Ishikawa (cell line): ENCODE results near the gene ZNF213.

Source experiments
- CEBPB ChIP-seq: IDR thresholded peaks from 2 replicates; pipeline ENCODE4 v1.6.1; 2012
- EGR1 ChIP-seq: IDR thresholded peaks from 2 replicates; pipeline ENCODE4 v1.6.1; 2012
- EP300 ChIP-seq: IDR thresholded peaks from 2 replicates; pipeline ENCODE4 v1.6.1; 2012; ENCODE audit warnings: borderline replicate concordance
- FOXM1 ChIP-seq: IDR thresholded peaks from 2 replicates; pipeline ENCODE4 v1.6.1; 2012; ENCODE audit warnings: low read depth, borderline replicate concordance
- MAX ChIP-seq: IDR thresholded peaks from 2 replicates; pipeline ENCODE4 v1.6.1; 2012
- RAD21 ChIP-seq: IDR thresholded peaks from 2 replicates; pipeline ENCODE4 v1.6.1; 2012; ENCODE audit warnings: low read depth
- TCF12 ChIP-seq: IDR thresholded peaks from 2 replicates; pipeline ENCODE4 v1.6.1; 2012; ENCODE audit warnings: low read depth
- USF1 ChIP-seq: IDR thresholded peaks from 2 replicates; pipeline ENCODE4 v1.6.1; 2012
- YY1 ChIP-seq: IDR thresholded peaks from 2 replicates; pipeline ENCODE4 v1.6.1; 2012; ENCODE audit warnings: low read depth
- TF ChIP-seq, protein P1 (sequence below): IDR thresholded peaks from 2 replicates; pipeline ENCODE4 v1.6.1; 2012; ENCODE audit warnings: low read depth, mild to moderate bottlenecking

- TF ChIP-seq, protein P1, sequence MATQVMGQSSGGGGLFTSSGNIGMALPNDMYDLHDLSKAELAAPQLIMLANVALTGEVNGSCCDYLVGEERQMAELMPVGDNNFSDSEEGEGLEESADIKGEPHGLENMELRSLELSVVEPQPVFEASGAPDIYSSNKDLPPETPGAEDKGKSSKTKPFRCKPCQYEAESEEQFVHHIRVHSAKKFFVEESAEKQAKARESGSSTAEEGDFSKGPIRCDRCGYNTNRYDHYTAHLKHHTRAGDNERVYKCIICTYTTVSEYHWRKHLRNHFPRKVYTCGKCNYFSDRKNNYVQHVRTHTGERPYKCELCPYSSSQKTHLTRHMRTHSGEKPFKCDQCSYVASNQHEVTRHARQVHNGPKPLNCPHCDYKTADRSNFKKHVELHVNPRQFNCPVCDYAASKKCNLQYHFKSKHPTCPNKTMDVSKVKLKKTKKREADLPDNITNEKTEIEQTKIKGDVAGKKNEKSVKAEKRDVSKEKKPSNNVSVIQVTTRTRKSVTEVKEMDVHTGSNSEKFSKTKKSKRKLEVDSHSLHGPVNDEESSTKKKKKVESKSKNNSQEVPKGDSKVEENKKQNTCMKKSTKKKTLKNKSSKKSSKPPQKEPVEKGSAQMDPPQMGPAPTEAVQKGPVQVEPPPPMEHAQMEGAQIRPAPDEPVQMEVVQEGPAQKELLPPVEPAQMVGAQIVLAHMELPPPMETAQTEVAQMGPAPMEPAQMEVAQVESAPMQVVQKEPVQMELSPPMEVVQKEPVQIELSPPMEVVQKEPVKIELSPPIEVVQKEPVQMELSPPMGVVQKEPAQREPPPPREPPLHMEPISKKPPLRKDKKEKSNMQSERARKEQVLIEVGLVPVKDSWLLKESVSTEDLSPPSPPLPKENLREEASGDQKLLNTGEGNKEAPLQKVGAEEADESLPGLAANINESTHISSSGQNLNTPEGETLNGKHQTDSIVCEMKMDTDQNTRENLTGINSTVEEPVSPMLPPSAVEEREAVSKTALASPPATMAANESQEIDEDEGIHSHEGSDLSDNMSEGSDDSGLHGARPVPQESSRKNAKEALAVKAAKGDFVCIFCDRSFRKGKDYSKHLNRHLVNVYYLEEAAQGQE, result no peak
- no peak for TF ChIP-seq EP300
- TF ChIP-seq CEBPB, result no peak
- no peak for TF ChIP-seq MAX
- TF ChIP-seq FOXM1, result no peak
- TF ChIP-seq EGR1, result no peak
- TF ChIP-seq TCF12, result no peak
- no peak for TF ChIP-seq USF1
- TF ChIP-seq YY1, result no peak
- no peak for TF ChIP-seq RAD21
Measured at GRCh38 chr16:3175157-3176093, 40.6 kb downstream of the ZNF213 start.
